HCT116 (cell line): ENCODE measurements around the gene MAML2. TPM values are rescaled to one million over a fixed set of nuclear protein-coding genes. Genes with fewer than 3 reads are reported as not detected.

Experiments
- ATAC-seq: fragments of 200-7000 bp; cut with Tn5 transposase; 2 replicates; pipeline ENCODE4 v1.9.1; 2020; ENCODE audit warnings: mild to moderate bottlenecking, moderate library complexity
- BruUV-seq: library from RNA; stranded (reverse); fragments of 400-500 nt; replicated peaks from 2 replicates; lab custom pipeline; 2021; lab: Mats Ljungman, UMichigan
- CTCF ChIA-PET: fragments of 300-600 bp; sonication (Branson Sonifier 250); formaldehyde crosslinking; loops from one replicate; lab custom pipeline; 2021; ENCODE audit warnings: antibody characterized with exemption; lab: Charles Lee
- POLR2A ChIA-PET: fragments of 300-600, 350-600 bp; sonication (Branson Sonifier 250); formaldehyde crosslinking; loops from one replicate; lab custom pipeline; 2021; ENCODE audit warnings: antibody characterized with exemption; lab: Charles Lee
- RAD21 ChIA-PET, 2 experiments: fragments of 300-600 bp; sonication (Branson Sonifier 250); formaldehyde crosslinking; loops; one replicate each; lab custom pipeline; 2023; ENCODE audit warnings: low total read pairs in 2 of 2; ENCODE audit not compliant: uncharacterized antibody in 2 of 2, unreplicated experiment in 2 of 2, low non-redundant PET in 1 of 2; lab: Charles Lee
- DNase-seq: peaks from one replicate; pipeline ENCODE4 v3.0.0-alpha.2; 2010; ENCODE audit warnings: low read depth, low spot score
- H2AFZ ChIP-seq: fragments of 200-600 bp; shearing (Covaris generic), sonication (generic); 2 replicates; pipeline ENCODE4 v1.6.1; 2017; ENCODE audit warnings: low read depth, mixed run types, mixed read lengths, antibody characterized with exemption, low read length; ENCODE audit not compliant: poor library complexity, severe bottlenecking
- H3K27ac ChIP-seq: 2 replicates; pipeline ENCODE4 v1.5.1; 2012; ENCODE audit warnings: low read depth, low read length
- H3K27me3 ChIP-seq: fragments of 200-600 bp; sonication (generic); 2 replicates; pipeline ENCODE4 v1.6.1; 2016; ENCODE audit warnings: mixed run types, low read length, mixed read lengths; ENCODE audit not compliant: insufficient read depth
- H3K36me3 ChIP-seq, 2 experiments: fragments of 200-500 bp in 1 of 2; fragments of 200-600 bp in 1 of 2; sonication (Bioruptor generic) in 1 of 2; sonication (generic) in 1 of 2; 2 replicates each; pipeline versions ENCODE4 v1.5.1 to v1.6.1; 2014 to 2016; ENCODE audit warnings: low read length in 2 of 2, inconsistent platforms in 1 of 2, mixed read lengths in 1 of 2, mixed run types in 1 of 2; ENCODE audit not compliant: insufficient read depth in 2 of 2, control insufficient read depth in 1 of 2
- H3K4me1 ChIP-seq, 2 experiments: fragments of 200-600 bp in 1 of 2; sonication (generic) in 1 of 2; 2 replicates each; pipeline versions ENCODE4 v1.5.1 to v1.6.1; 2012 to 2017; ENCODE audit warnings: low read length in 2 of 2, inconsistent platforms in 1 of 2, mild to moderate bottlenecking in 1 of 2, mixed read lengths in 1 of 2, mixed run types in 1 of 2, moderate library complexity in 1 of 2; ENCODE audit not compliant: insufficient read depth in 2 of 2, control insufficient read depth in 1 of 2
- H3K4me2 ChIP-seq: fragments of 200-600 bp; sonication (generic); 2 replicates; pipeline ENCODE4 v1.6.1; 2017; ENCODE audit warnings: mixed run types, low read length, mixed read lengths
- H3K4me3 ChIP-seq, 2 experiments: fragments of 200-600 bp in 1 of 2; sonication (generic) in 1 of 2; replicated peaks in 1 of 2; 2 replicates each; pipeline ENCODE4 v1.5.1; 2011 to 2016; ENCODE audit warnings: low read length in 2 of 2, control low read depth in 1 of 2, low read depth in 1 of 2, mild to moderate bottlenecking in 1 of 2, mixed read lengths in 1 of 2, mixed run types in 1 of 2
- H3K79me2 ChIP-seq: fragments of 200-600 bp; sonication (generic); 2 replicates; pipeline ENCODE4 v1.6.1; 2017; ENCODE audit warnings: mild to moderate bottlenecking, mixed run types, low read length, moderate library complexity, mixed read lengths; ENCODE audit not compliant: insufficient read depth
- H3K9ac ChIP-seq: fragments of 200-600 bp; sonication (generic); 2 replicates; pipeline ENCODE4 v1.6.1; 2016; ENCODE audit warnings: low read length, mixed read lengths
- H3K9me2 ChIP-seq: fragments of 200-600 bp; sonication (generic), shearing (Covaris generic); 2 replicates; pipeline ENCODE4 v1.6.1; 2017; ENCODE audit warnings: mixed run types, mild to moderate bottlenecking, moderate library complexity; ENCODE audit not compliant: insufficient read depth
- H3K9me3 ChIP-seq, 2 experiments: fragments of 200-500 bp in 1 of 2; fragments of 200-600 bp in 1 of 2; sonication (Bioruptor generic) in 1 of 2; sonication (generic) in 1 of 2; 2 replicates each; pipeline ENCODE4 v1.6.1; 2014 to 2017; ENCODE audit warnings: low read length in 2 of 2, mixed read lengths in 2 of 2, inconsistent platforms in 1 of 2, low read depth in 1 of 2, mild to moderate bottlenecking in 1 of 2, mixed run types in 1 of 2, moderate library complexity in 1 of 2; ENCODE audit not compliant: control insufficient read depth in 1 of 2, insufficient read depth in 1 of 2
- H4K20me1 ChIP-seq: fragments of 200-600 bp; sonication (generic), shearing (Covaris generic); 2 replicates; pipeline ENCODE4 v1.6.1; 2017; ENCODE audit warnings: mixed run types, mild to moderate bottlenecking, moderate library complexity; ENCODE audit not compliant: insufficient read depth
- ATF3 ChIP-seq: IDR thresholded peaks from 2 replicates; pipeline ENCODE4 v1.6.1; 2012
- CBX3 ChIP-seq: IDR thresholded peaks from 2 replicates; pipeline ENCODE4 v1.6.1; 2012; ENCODE audit warnings: low read depth
- ELF1 ChIP-seq: IDR thresholded peaks from 2 replicates; pipeline ENCODE4 v1.6.1; 2012; ENCODE audit warnings: low read depth, borderline replicate concordance
- POLR2A ChIP-seq: IDR thresholded peaks from 2 replicates; pipeline ENCODE4 v1.7.0; 2011; ENCODE audit warnings: borderline replicate concordance; ENCODE audit not compliant: insufficient read depth, insufficient read length; ENCODE audit errors: extremely low read depth
- SRF ChIP-seq: IDR thresholded peaks from 2 replicates; pipeline ENCODE4 v1.6.1; 2012; ENCODE audit warnings: low read depth
- TCF7L2 ChIP-seq: IDR thresholded peaks from 2 replicates; pipeline ENCODE4 v1.7.0; 2011; ENCODE audit warnings: borderline replicate concordance, inconsistent platforms; ENCODE audit not compliant: insufficient read depth, insufficient read length; ENCODE audit errors: extremely low read depth
- YY1 ChIP-seq: IDR thresholded peaks from 2 replicates; pipeline ENCODE4 v1.6.1; 2011; ENCODE audit warnings: low read length, low read depth, moderate library complexity, mild to moderate bottlenecking; ENCODE audit not compliant: insufficient replicate concordance; ENCODE audit errors: extremely low read depth
- intact Hi-C: fragments of 100-400 bp; cut with micrococcal nuclease; formaldehyde crosslinking; loops from 2 replicates; pipeline ENCODE4 v1.10.0; 2022
- total RNA-seq: library from RNA; stranded (reverse); gene quantifications from one replicate; pipeline ENCODE4 v1.2.1, GENCODE V29; 2021; ENCODE audit not compliant: unreplicated experiment
- TF ChIP-seq, protein P1 (sequence below): IDR thresholded peaks from 2 replicates; pipeline ENCODE4 v1.6.1; 2012; ENCODE audit warnings: low read depth

MAML2 gene
- total RNA-seq, 1 experiment from 2014 or later, result 2.6 TPM

DNA sequence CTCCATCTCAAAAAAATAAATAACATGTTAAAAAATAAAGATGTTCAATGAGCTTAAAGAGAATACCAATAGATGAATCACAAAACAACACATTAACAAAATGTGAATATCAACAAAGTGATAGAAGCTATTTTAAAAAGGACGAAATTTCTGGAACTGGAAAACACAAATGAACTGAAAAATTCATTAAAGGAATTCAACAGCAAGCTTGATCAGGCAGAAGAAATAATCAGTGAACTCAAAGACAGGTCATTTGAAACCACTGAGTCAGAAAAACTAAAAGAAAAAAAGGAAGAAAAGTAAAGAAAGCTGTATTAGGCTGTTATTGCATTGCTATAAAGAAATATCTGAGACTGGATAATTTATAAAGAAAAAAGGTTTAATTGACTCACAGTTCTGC is 412.0 kb downstream of the MAML2 start:
- Histone ChIP-seq H3K9ac (no peak overlapping the region), H4K20me1 (no peaks in the 10 kb centered on the region), H3K4me2 (no peak overlapping the region)
- POLR2A ChIA-PET, result no interaction called here
- TF ChIP-seq POLR2A (no peak), TCF7L2 (no peak)
- TF ChIP-seq, all 23 proteins: peak for 0
- H3K27ac ChIP-seq, result no peak overlapping the region
- H3K79me2 ChIP-seq, result no peaks in the 10 kb centered on the region
- ChIA-PET CTCF (interaction anchor here (1.2 kb wide), 1 partner anchor 412 kb away, joined by 3 read pairs; the partner anchor contains the start of gene MAML2), RAD21 (no interaction called here)
- no peaks in the 10 kb centered on the region for H3K4me1 ChIP-seq
- BruUV-seq, result no TSS peak
- ATAC-seq, result no peak
- H2AFZ ChIP-seq, result no peak overlapping the region
- H3K4me3 ChIP-seq, result no peak overlapping the region
- DNase-seq, result no peak
- H3K27me3 ChIP-seq, result no peaks in the 10 kb centered on the region
- H3K36me3 ChIP-seq, result no peaks in the 10 kb centered on the region
- intact Hi-C loops, result no loop called here
- H3K9me2 ChIP-seq, result no peaks in the 10 kb centered on the region
- H3K9me3 ChIP-seq, result no peaks in the 10 kb centered on the region

DNA sequence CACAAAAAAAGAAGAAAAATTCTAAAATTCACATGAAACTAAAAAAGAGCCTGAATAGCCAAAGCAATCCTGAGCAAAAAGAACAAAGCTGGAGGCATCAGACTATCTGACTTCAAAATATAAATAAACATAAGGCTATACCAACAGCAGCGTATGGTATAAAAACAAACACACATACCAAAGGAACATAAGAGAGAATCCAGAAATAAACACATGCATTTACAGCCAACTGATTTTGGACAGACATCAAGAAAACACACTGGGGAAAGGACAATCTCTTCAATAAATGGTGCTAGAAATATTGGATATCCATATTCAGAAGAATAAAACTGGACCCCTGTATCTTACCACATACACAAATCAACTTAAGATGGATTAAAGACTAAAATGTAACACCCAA is 416.3 kb downstream of the MAML2 start:
- POLR2A ChIA-PET, result no interaction called here
- no peak for ATAC-seq

More for the DNA sequence above, 416.3 kb downstream of the MAML2 start:
- no peak for DNase-seq
- no peaks in the 10 kb centered on the region for H3K9me3 ChIP-seq
- no TSS peak for BruUV-seq
- ChIA-PET CTCF (no interaction called here), RAD21 (no interaction called here)
- H3K4me3 ChIP-seq, result no peak overlapping the region
- no peaks in the 10 kb centered on the region; a peak in 1 of 4 replicates for H3K36me3 ChIP-seq
- H3K4me2 ChIP-seq, result no peak overlapping the region
- no peaks in the 10 kb centered on the region for H4K20me1 ChIP-seq
- H3K9ac ChIP-seq, result no peak overlapping the region
- H2AFZ ChIP-seq, result no peak overlapping the region
- H3K79me2 ChIP-seq, result peaks cover 28% of the 10 kb centered on the region
- peaks cover 6 to 14% of the 10 kb centered on the region in 2 experiments for H3K4me1 ChIP-seq
- intact Hi-C loops, result loop anchor here (10.0 kb wide), 1 partner anchor 772 kb away; no protein-coding TSS in a partner anchor
- no peak overlapping the region for H3K27ac ChIP-seq
- no peak for TF ChIP-seq SRF
- no peak for TF ChIP-seq ATF3
- TF ChIP-seq, protein P1, sequence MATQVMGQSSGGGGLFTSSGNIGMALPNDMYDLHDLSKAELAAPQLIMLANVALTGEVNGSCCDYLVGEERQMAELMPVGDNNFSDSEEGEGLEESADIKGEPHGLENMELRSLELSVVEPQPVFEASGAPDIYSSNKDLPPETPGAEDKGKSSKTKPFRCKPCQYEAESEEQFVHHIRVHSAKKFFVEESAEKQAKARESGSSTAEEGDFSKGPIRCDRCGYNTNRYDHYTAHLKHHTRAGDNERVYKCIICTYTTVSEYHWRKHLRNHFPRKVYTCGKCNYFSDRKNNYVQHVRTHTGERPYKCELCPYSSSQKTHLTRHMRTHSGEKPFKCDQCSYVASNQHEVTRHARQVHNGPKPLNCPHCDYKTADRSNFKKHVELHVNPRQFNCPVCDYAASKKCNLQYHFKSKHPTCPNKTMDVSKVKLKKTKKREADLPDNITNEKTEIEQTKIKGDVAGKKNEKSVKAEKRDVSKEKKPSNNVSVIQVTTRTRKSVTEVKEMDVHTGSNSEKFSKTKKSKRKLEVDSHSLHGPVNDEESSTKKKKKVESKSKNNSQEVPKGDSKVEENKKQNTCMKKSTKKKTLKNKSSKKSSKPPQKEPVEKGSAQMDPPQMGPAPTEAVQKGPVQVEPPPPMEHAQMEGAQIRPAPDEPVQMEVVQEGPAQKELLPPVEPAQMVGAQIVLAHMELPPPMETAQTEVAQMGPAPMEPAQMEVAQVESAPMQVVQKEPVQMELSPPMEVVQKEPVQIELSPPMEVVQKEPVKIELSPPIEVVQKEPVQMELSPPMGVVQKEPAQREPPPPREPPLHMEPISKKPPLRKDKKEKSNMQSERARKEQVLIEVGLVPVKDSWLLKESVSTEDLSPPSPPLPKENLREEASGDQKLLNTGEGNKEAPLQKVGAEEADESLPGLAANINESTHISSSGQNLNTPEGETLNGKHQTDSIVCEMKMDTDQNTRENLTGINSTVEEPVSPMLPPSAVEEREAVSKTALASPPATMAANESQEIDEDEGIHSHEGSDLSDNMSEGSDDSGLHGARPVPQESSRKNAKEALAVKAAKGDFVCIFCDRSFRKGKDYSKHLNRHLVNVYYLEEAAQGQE, result no peak
- TF ChIP-seq CBX3, result no peak
- TF ChIP-seq ELF1, result no peak
- no peak for TF ChIP-seq YY1
- no peaks in the 10 kb centered on the region for H3K9me2 ChIP-seq
- H3K27me3 ChIP-seq, result no peaks in the 10 kb centered on the region
